C4-2B (cell line): Measurements from ENCODE around the gene TDRD9.

ENCODE experiments used
- ZFX ChIP-seq: fragments of 450-650 bp; IDR thresholded peaks from 2 replicates; pipeline ENCODE4 v1.6.1; 2017
- TF ChIP-seq, protein P1 (sequence below): fragments of 450-650 bp; conservative IDR thresholded peaks from 2 replicates; pipeline ENCODE4 v1.5.1; 2017; ENCODE audit warnings: mild to moderate bottlenecking

DNA sequence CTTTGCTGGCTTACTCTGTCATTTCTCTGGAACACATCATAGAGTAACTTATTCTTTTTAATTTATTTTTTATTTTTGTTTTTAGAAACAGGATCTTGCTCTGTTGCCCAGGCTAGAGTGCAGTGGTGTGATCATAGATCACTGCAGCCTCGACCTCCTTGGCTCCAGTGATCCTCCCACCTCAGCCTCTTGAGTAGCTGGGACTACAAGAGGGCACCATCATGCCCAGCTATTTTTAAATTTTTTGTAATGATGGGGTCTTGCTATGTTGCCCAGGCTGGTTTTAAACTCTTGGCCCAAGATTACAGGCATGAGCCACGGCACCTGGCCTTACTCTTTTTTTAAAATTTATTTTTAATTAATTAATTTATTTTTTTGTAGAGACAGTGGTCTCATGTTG, 46.3 kb downstream of the TDRD9 start:
- TF ChIP-seq, protein P1, sequence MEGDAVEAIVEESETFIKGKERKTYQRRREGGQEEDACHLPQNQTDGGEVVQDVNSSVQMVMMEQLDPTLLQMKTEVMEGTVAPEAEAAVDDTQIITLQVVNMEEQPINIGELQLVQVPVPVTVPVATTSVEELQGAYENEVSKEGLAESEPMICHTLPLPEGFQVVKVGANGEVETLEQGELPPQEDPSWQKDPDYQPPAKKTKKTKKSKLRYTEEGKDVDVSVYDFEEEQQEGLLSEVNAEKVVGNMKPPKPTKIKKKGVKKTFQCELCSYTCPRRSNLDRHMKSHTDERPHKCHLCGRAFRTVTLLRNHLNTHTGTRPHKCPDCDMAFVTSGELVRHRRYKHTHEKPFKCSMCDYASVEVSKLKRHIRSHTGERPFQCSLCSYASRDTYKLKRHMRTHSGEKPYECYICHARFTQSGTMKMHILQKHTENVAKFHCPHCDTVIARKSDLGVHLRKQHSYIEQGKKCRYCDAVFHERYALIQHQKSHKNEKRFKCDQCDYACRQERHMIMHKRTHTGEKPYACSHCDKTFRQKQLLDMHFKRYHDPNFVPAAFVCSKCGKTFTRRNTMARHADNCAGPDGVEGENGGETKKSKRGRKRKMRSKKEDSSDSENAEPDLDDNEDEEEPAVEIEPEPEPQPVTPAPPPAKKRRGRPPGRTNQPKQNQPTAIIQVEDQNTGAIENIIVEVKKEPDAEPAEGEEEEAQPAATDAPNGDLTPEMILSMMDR = no peak
- TF ChIP-seq ZFX = no peak
